ENCODE results near the gene GGTLC1.
"Not testable (repeated sequence)": the region's sequence is repeated elsewhere in the genome, so short reads cannot be mapped to it uniquely, and the experiment has no call there.

The GGTLC1 gene

GRCh38 chr20:23988561-23988960, at the start of gene GGTLC1:
GGTLC1 (minus strand) TSS chr20:23988779; CDS start chr20:23986611, 2,168 bp downstream.
- no peak for DNase-seq

- DNase-seq, result peak; percentile 92
Measured at GRCh38 chr20:24034820-24035219, 46.2 kb upstream of the GGTLC1 start.

- no peak for DNase-seq
Measured at GRCh38 chr20:24033565-24033964, 45.0 kb upstream of the GGTLC1 start.

GRCh38 chr20:24033151-24033550, 44.6 kb upstream of the GGTLC1 start:
- DNase-seq, result no peak

- DNase-seq, result no peak
Measured at GRCh38 chr20:24032400-24032898, 43.9 kb upstream of the GGTLC1 start.

GRCh38 chr20:24027229-24027628, 38.6 kb upstream of the GGTLC1 start:
- DNase-seq, result no peak

- no peak for DNase-seq
Measured at GRCh38 chr20:24022621-24023180, 34.1 kb upstream of the GGTLC1 start.

- DNase-seq, result peak; percentile 31
Measured at GRCh38 chr20:24018796-24019195, 30.2 kb upstream of the GGTLC1 start.

- no peak for DNase-seq
Measured at GRCh38 chr20:24017458-24017755, 28.8 kb upstream of the GGTLC1 start.

GRCh38 chr20:24016607-24017457, 28.3 kb upstream of the GGTLC1 start:
- DNase-seq, result peak; percentile 28

- no peak for DNase-seq
Measured at GRCh38 chr20:24013953-24014352, 25.4 kb upstream of the GGTLC1 start.

GRCh38 chr20:24011282-24011681, 22.7 kb upstream of the GGTLC1 start:
- no peak for DNase-seq

GRCh38 chr20:24007758-24008157, 19.2 kb upstream of the GGTLC1 start:
- no peak for DNase-seq

GRCh38 chr20:24007073-24007595, 18.6 kb upstream of the GGTLC1 start:
- DNase-seq, result no peak

GRCh38 chr20:24006626-24007025, 18.0 kb upstream of the GGTLC1 start:
- DNase-seq, result no peak

- no peak for DNase-seq
Measured at GRCh38 chr20:24004471-24004870, 15.9 kb upstream of the GGTLC1 start.

- no peak for DNase-seq
Measured at GRCh38 chr20:24002896-24003295, 14.3 kb upstream of the GGTLC1 start.

- no peak for DNase-seq
Measured at GRCh38 chr20:24001712-24002405, 13.3 kb upstream of the GGTLC1 start.

- DNase-seq, result no peak
Measured at GRCh38 chr20:23998844-23999243, 10.3 kb upstream of the GGTLC1 start.

- DNase-seq, result no peak
Measured at GRCh38 chr20:23998392-23998791, 9.8 kb upstream of the GGTLC1 start.

GRCh38 chr20:23995905-23996666, 7.5 kb upstream of the GGTLC1 start:
- peak; percentile 73 for DNase-seq

- DNase-seq, result not testable (repeated sequence)
Measured at GRCh38 chr20:23995291-23995690, 6.7 kb upstream of the GGTLC1 start.

Measured in DMS53 (cell line).